Measurements from ENCODE around the gene TMEM134.

DNA sequence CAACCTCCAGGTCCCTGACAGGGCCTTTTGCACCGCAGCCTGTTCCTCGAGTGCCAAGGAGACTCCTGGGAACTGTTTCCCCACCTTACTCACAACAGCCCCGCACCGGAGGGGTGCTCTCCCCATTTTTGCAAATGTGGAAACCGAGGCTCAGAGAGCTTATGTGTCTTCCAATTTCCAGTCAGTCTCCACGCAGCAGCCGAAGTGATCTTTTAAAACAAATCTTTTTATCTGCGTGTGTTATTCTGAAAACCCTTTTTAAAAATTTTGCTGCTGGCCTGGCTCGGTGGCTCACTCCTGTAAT, 409 bp upstream of the TMEM134 start:
- TF ChIP-seq EZH2 (IDR thresholded peaks at IDR 0.05; ENCODE audit: borderline replicate concordance, low read length): no peak
- TF ChIP-seq, protein P1, sequence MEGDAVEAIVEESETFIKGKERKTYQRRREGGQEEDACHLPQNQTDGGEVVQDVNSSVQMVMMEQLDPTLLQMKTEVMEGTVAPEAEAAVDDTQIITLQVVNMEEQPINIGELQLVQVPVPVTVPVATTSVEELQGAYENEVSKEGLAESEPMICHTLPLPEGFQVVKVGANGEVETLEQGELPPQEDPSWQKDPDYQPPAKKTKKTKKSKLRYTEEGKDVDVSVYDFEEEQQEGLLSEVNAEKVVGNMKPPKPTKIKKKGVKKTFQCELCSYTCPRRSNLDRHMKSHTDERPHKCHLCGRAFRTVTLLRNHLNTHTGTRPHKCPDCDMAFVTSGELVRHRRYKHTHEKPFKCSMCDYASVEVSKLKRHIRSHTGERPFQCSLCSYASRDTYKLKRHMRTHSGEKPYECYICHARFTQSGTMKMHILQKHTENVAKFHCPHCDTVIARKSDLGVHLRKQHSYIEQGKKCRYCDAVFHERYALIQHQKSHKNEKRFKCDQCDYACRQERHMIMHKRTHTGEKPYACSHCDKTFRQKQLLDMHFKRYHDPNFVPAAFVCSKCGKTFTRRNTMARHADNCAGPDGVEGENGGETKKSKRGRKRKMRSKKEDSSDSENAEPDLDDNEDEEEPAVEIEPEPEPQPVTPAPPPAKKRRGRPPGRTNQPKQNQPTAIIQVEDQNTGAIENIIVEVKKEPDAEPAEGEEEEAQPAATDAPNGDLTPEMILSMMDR (IDR thresholded peaks at IDR 0.05; ENCODE audit: low read length): no peak; the same call in 1 of the 2 replicates
